Stimulated activated memory B cell treated with anti-CD40 and anti-IgM and Interleukin-4, amounts not matched to agents 10 μg/mL and 1 μg/mL and 100 μg/mL, for 72 hours (primary cell): ENCODE results near the gene TOMM20L.
A peak's percentile ranks its signal among the peaks of the same experiment; 100 is the strongest.
"Not testable (repeated sequence)": the region's sequence is repeated elsewhere in the genome, so short reads cannot be mapped to it uniquely, and the experiment has no call there.

ENCODE experiments used
- ATAC-seq: fragments of 150-1000 bp; cut with Tn5 transposase; 2 replicates; pipeline ENCODE4 v1.10.0; 2021
- H3K27ac Mint-ChIP-seq: one replicate; pipeline ENCODE4 v1.8.0; 2022; ENCODE audit warnings: mild to moderate bottlenecking, mixed read lengths
- H3K27me3 Mint-ChIP-seq: one replicate; pipeline ENCODE4 v1.8.0; 2022; ENCODE audit warnings: mixed read lengths
- H3K36me3 Mint-ChIP-seq: one replicate; pipeline ENCODE4 v1.8.0; 2022; ENCODE audit warnings: mixed read lengths
- H3K4me1 Mint-ChIP-seq: one replicate; pipeline ENCODE4 v1.8.0; 2022; ENCODE audit warnings: mixed read lengths
- H3K4me3 Mint-ChIP-seq: one replicate; pipeline ENCODE4 v1.8.0; 2022; ENCODE audit warnings: mild to moderate bottlenecking, moderate library complexity, mixed read lengths
- H3K9me3 Mint-ChIP-seq: one replicate; pipeline ENCODE4 v1.8.0; 2022; ENCODE audit warnings: mixed read lengths

Gene TOMM20L

DNA sequence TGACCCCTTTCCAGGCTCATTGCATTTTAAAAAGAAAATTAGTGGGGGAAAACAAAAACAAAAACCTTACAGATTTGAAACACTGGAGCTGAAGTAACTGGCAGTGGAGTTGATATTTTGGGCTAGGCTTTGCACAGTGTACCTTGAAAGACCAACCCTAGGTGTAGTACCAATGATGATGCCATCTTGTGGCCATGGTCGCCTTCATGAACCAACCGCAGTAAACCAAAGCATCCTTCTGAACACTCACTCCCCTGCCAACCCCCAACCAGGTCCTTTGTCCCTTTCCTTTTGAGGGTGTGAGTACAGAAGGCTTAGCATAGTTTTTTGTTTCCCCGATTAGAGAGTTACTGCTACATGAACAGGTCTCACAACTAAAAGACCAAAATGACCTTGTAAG is 5.9 kb downstream of the TOMM20L start:
- H3K36me3 Mint-ChIP-seq = peaks cover 19% of the 10 kb centered on the region

DNA sequence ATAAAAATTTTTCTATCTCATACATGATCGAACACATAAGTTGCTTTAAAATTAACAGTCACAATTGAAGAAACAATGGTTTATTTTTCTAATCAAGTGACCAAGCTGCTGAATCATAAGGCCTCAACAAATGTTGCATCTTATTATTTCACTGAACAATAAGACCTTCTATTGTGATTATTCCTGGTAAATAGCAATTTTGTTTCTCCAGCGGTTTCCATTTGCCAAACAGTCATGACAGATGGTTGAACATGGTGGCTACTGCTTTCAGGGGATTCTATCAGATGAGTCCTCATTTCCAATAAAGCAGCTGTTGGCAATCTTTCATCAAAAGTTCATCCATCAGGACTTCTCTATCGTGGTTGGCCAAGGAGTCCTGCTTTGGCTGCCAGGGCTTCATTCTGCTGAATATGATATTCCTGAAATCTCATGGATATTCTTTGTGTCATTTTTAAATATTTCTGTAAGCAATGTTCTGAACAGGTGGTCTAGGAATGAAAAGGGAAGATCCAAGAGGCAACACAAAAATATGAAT is 13.0 kb downstream of the TOMM20L start:
- ATAC-seq = no peak
- Mint-ChIP-seq H3K4me1 (no peaks in the 10 kb centered on the region), H3K36me3 (peaks cover 35% of the 10 kb centered on the region), H3K27ac (no peak overlapping the region), H3K9me3 (no peaks in the 10 kb centered on the region), H3K4me3 (no peak overlapping the region), H3K27me3 (no peaks in the 10 kb centered on the region)

More for the DNA sequence above, 5.9 kb downstream of the TOMM20L start:
- no peaks in the 10 kb centered on the region for H3K9me3 Mint-ChIP-seq
- H3K27ac Mint-ChIP-seq = no peak overlapping the region
- peaks cover 7% of the 10 kb centered on the region for H3K4me1 Mint-ChIP-seq
- no peaks in the 10 kb centered on the region for H3K27me3 Mint-ChIP-seq
- H3K4me3 Mint-ChIP-seq = no peak overlapping the region
- ATAC-seq = no peak

DNA sequence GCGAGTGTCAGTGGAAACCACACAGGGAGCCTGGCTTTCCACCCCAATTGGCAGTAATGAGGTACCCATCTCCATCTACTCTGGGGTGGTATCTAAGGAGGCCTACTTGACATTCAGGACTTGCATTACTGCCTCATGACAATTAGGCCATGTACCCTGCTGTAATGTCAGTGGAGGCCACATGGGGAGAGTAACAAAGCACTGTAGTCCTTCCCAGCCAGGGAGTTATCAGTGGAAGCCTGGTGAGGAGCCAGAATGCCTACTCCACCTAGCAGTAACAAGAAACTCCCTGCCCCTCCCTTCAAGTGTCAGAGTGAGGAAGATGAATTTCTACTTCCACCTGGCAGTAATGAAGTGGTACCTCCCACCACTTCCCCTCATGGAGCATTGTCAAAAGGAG is 19.1 kb downstream of the TOMM20L start:
- Mint-ChIP-seq H3K27ac (no peak overlapping the region), H3K9me3 (no peaks in the 10 kb centered on the region), H3K36me3 (peaks cover 58% of the 10 kb centered on the region), H3K4me1 (peaks cover 27% of the 10 kb centered on the region), H3K4me3 (no peak overlapping the region), H3K27me3 (no peaks in the 10 kb centered on the region)
- no peak for ATAC-seq

DNA sequence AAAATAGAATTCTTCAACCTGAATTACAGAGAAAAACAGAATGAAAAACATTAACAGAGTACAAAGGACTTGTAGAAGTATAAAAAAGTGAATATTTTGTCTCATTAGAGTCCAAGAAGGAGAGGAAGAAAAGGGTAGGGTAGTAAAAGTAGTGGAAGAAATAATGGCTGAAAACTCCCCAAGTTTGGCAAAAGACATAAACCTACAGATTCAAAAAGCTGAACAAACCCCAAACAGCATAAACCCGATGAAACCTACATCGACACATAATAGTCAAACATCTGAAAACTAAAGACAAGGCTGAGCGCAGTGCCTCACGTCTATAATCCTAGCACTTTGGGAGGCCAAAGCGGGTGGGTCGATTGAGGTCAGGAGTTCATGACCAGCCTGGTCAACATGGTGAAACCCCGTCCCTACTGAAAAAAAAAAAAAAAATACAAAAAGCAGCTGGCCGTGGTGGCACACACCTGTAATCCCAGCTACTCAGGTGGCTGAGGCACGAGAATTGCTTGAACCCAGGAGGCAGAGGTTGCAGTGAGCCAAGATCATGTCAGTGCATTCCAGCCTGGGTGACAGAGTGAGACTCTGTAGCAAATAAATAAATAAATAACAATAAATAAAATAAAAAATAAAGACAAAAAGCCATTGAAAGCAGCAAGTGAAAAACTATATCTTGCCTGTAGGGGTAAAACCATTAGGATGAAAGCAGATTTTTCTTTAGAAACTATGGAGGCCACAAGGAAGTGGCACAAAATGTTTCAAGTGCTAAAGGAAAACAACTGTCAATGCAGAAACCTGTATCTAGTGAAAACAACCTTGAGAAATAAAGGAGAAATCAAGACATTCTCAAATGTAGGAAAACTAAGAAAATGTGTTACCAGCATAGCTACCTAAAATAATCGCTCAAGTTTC is 20.2 kb downstream of the TOMM20L start:
- Mint-ChIP-seq H3K27me3 (no peaks in the 10 kb centered on the region), H3K4me1 (peaks cover 27% of the 10 kb centered on the region), H3K4me3 (no peak overlapping the region), H3K36me3 (peaks cover 62% of the 10 kb centered on the region), H3K27ac (no peak overlapping the region), H3K9me3 (no peaks in the 10 kb centered on the region)
- no peak for ATAC-seq

DNA sequence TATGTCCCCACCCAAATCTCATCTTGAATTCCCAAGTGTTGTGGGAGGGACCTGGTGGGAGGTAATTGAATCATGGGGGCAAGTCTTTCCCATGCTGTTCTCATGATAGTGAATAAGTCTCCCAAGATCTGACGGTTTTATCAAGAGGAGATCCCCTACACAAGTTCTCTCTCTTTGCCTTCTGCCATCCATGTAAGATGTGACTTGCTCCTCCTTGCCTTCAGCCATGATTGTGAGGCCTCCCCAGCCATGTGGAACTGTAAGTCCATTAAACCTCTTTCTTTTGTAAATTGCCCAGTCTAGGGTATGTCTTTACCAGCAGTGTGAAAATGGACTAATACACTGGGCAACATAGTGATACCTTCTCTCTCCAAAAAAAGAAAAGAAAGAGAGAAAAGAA is 21.2 kb downstream of the TOMM20L start:
- not testable (repeated sequence) for H3K27me3 Mint-ChIP-seq, H3K9me3 Mint-ChIP-seq, H3K4me3 Mint-ChIP-seq, ATAC-seq
- peaks cover 61% of the 10 kb centered on the region for H3K36me3 Mint-ChIP-seq
- H3K27ac Mint-ChIP-seq = peak overlapping the region; percentile 75
- peaks cover 27% of the 10 kb centered on the region for H3K4me1 Mint-ChIP-seq

DNA sequence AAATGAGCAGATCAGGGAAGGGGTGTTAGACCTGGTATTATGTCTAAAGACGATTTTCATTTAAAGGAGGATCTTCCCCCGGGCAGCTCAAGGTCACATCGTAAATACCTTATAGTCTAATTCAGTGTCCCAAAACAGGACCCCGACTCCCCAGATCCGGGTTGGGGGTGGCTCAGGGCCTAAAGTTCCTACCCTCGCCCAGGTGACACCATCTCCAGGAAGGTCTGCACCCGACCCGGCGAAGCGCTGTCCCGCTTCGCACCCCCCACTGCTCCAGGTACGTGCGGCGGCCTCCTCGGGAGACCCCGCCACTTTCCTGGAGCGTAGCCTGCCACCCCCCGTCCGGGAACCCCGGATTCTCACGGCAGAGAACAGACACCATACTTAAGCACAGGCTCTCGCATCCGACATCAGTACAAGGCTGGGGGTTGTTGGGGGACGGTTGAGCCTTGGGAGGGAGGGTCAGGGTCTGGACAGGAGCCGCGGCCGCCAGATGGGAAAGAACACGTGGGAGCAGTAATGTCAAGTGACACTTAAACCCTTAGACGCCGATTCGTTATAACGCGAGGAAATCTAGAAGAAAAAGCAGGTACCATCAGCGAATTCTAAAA is 31.0 kb downstream of the TOMM20L start:
- H3K36me3 Mint-ChIP-seq = no peaks in the 10 kb centered on the region
- H3K27ac Mint-ChIP-seq = peak overlapping the region; percentile 93
- H3K4me1 Mint-ChIP-seq = peaks cover 29% of the 10 kb centered on the region
- H3K27me3 Mint-ChIP-seq = no peaks in the 10 kb centered on the region
- H3K4me3 Mint-ChIP-seq = peak overlapping the region; percentile 80
- ATAC-seq = peak; percentile 77
- H3K9me3 Mint-ChIP-seq = no peaks in the 10 kb centered on the region

DNA sequence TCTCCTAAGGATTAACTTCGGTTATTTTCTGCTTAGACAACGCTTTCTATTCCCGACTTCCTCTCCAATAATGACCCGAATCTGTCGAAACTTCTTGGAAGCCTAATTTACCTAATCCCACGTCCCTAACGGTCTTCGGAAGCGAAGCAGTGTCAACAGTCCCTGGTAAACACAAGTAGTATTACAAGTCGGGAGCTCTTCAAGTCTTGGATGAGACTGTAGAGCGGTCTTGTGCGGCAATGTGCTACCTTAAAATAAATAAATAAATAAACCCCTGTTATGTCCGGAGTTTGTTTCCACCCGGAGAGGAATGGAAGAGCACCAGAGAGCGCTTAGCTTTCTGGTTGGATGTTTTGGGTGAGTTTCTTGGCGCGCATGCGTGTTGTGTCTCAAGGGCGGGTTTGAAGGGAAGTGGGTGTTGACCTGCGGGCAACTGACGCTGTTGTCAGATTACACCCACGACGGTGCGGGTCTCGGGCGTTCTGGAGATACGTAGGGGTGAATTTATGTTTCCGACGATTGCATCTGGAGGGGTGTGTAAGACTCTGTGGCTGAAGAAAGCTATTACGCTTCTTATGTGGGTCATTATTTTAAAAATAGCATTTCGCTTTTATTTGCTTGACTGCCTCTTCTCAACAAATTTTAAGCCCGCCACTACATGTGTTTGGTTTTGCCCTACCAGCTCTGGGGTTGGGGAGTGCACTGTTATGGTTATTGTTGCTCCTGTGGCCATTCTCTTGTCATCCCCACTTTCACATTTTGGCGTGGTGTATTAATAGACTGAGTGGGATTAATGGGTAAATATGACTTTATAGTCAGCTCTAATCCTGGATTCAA is 31.8 kb downstream of the TOMM20L start, which contains the start of the genes KIAA0586 and TIMM9:
TSS of gene KIAA0586 (plus strand) at position 439 of the 837 bp plus-strand sequence. CDS start 546 bp downstream, outside the sequence.
TSS of gene TIMM9 (minus strand) at position 251 of the 837 bp plus-strand sequence. CDS start 15,586 bp downstream, outside the sequence.
- peak within 1 kb of the TSS; percentile 93 for H3K27ac Mint-ChIP-seq
- no peaks in the 10 kb centered on the region for H3K9me3 Mint-ChIP-seq
- H3K36me3 Mint-ChIP-seq = no peaks in the 10 kb centered on the region
- ATAC-seq = peak; percentile 97
- H3K4me3 Mint-ChIP-seq = peak within 1 kb of the TSS; percentile 80
- no peaks in the 10 kb centered on the region for H3K27me3 Mint-ChIP-seq
- peaks cover 29% of the 10 kb centered on the region for H3K4me1 Mint-ChIP-seq

DNA sequence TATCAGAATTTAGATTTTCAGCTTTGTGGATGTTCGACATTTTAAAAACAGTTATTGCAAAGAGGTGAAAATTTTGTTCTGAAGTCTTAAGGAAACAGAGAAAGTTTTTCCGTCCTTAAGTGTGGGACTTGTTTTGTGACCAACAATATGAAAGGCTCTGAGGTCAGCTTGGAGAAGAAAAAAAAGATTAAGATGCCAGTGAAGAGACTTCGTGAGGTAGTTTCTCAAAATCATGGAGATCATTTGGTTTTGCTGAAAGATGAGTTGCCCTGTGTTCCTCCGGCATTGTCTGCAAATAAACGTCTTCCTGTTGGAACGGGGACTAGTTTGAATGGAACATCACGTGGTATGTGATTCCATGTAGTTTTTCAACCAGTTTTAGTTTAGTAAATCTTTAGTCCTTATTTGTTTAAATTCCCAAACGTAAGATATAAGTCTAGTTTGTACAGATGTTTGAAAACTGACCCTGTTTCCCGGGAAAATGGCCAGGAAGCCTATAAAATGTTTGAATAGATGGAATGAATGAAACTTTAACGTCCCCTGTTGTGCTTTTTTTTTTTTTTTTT is 32.5 kb downstream of the TOMM20L start:
- Mint-ChIP-seq H3K4me3 (peak overlapping the region; percentile 80), H3K27me3 (no peaks in the 10 kb centered on the region), H3K4me1 (peaks cover 29% of the 10 kb centered on the region), H3K27ac (peak overlapping the region; percentile 93), H3K36me3 (peaks cover under 1% of the 10 kb centered on the region), H3K9me3 (no peaks in the 10 kb centered on the region)
- no peak for ATAC-seq

DNA sequence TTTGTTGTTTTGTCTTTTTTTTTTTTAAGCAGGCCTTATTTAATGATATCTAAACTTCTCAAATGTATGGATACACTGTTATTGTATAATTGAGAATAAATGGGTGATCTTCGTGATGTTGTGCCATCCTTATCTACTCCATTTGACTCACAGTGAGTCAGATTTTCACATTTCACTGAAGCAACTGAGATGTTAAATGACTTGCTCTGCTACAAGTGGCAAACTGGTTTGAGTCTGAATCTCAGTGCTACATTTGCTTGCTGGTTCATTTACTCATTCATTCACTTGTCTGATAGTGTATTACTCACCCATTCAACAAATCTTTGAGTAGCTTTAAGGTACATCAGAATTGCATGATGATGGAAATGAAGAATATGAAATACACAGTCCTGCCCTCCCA is 34.4 kb downstream of the TOMM20L start:
- no peak overlapping the region for H3K4me3 Mint-ChIP-seq
- no peak for ATAC-seq
- H3K27ac Mint-ChIP-seq = no peak overlapping the region
- no peaks in the 10 kb centered on the region for H3K9me3 Mint-ChIP-seq
- peaks cover 22% of the 10 kb centered on the region for H3K4me1 Mint-ChIP-seq
- H3K27me3 Mint-ChIP-seq = no peaks in the 10 kb centered on the region
- H3K36me3 Mint-ChIP-seq = peaks cover 16% of the 10 kb centered on the region

DNA sequence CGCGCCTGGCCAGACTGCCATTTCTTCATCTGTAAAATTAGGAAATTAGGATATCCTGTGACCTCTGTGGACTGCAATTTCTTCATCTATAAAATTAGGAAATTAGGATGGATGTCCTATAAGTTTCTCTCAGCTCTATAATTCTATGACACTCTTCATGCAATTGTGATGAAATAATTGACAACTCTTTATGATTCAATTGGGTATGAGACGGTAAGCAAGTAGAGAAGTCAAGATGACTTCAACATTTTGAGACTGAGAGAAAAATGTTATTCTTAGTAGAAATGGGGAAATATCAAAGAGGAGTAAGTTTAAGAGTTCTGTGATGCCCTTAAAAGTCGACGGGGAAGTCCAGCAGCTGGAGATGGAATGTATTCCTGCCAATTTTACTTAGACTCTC is 43.7 kb downstream of the TOMM20L start:
- H3K27ac Mint-ChIP-seq = no peak overlapping the region
- no peaks in the 10 kb centered on the region for H3K4me1 Mint-ChIP-seq
- no peaks in the 10 kb centered on the region for H3K9me3 Mint-ChIP-seq
- H3K4me3 Mint-ChIP-seq = no peak overlapping the region
- H3K36me3 Mint-ChIP-seq = peaks cover 69% of the 10 kb centered on the region
- no peaks in the 10 kb centered on the region for H3K27me3 Mint-ChIP-seq
- ATAC-seq = no peak

DNA sequence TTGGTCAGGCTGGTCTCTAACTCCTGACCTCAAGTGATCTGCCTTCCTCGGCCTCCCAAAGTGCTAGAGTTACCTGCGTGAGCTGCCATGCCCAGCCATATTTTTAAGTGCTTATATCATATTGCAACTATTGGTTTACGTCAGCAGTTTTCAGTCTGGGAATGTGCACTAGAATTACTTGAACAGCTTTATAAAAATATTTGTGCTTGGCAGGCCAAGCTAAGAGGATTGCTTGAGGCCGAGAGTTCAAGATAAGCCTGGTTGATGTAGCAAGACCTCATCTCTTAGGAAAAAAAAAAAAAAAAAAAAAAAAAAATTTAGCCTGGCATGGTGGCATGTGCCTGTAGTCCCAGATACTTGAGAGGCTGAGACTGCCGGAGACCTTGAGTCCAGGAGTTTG is 48.9 kb downstream of the TOMM20L start:
- ATAC-seq = no peak
- H3K27me3 Mint-ChIP-seq = no peaks in the 10 kb centered on the region
- H3K4me1 Mint-ChIP-seq = no peaks in the 10 kb centered on the region
- peaks cover 36% of the 10 kb centered on the region for H3K36me3 Mint-ChIP-seq
- H3K27ac Mint-ChIP-seq = no peak overlapping the region
- no peak overlapping the region for H3K4me3 Mint-ChIP-seq
- H3K9me3 Mint-ChIP-seq = no peaks in the 10 kb centered on the region

DNA sequence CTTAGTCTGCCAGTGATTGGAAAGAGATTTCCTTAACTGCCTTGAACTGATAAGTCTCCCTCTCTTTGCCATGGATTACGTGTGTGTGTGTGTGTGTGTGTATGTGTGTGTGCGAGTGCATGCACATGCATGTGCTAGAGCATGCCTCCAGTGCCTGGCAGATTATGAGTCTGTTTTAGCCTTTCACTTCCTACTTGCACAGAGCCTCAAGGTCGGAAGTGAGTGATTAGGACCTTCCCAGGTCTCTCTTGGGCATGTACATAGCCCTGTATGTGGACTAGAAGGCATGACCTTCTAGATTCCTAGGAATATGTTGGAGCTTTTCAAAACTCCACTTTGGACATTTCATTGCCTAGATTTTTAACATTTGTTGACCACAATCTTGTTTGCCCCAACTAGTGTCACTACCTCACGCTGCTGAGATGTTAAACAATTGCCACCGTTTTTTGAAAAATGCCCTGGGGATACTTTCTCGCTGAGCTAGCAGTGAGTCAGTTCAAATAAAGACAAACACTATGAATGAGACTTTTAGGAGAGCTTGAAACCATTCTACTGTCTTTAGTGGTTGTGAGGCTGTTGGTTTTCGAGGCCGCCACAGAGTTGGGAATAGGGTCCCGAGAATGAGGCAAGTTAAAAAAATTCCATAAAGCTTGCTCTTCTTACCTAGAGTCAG is 60.0 kb downstream of the TOMM20L start:
- H3K27ac Mint-ChIP-seq = no peak overlapping the region
- no peaks in the 10 kb centered on the region for H3K27me3 Mint-ChIP-seq
- H3K4me1 Mint-ChIP-seq = no peaks in the 10 kb centered on the region
- H3K36me3 Mint-ChIP-seq = peaks cover 52% of the 10 kb centered on the region
- H3K4me3 Mint-ChIP-seq = no peak overlapping the region
- no peaks in the 10 kb centered on the region for H3K9me3 Mint-ChIP-seq
- no peak for ATAC-seq
